ENCODE measurements around the gene EQTN.

The EQTN gene

GRCh38 chr9:27297050-27297449, at the start of gene EQTN:
Gene EQTN (minus strand): TSS chr9:27297150. CDS start chr9:27297055, 95 bp downstream.
- no peak for DNase-seq

GRCh38 chr9:27344776-27345175, 47.8 kb upstream of the EQTN start:
- DNase-seq = no peak

- no peak for DNase-seq
Observed at GRCh38 chr9:27341545-27342294, 44.8 kb upstream of the EQTN start.

- no peak for DNase-seq
Observed at GRCh38 chr9:27340961-27341511, 44.1 kb upstream of the EQTN start.

GRCh38 chr9:27340285-27340674, 43.3 kb upstream of the EQTN start:
- no peak for DNase-seq

- no peak for DNase-seq
Observed at GRCh38 chr9:27339661-27340284, 42.8 kb upstream of the EQTN start.

GRCh38 chr9:27338527-27338903, 41.6 kb upstream of the EQTN start:
- DNase-seq = no peak

GRCh38 chr9:27337833-27338526, 41.0 kb upstream of the EQTN start:
- no peak for DNase-seq

- DNase-seq = no peak
Observed at GRCh38 chr9:27337236-27337635, 40.3 kb upstream of the EQTN start.

- DNase-seq = no peak
Observed at GRCh38 chr9:27336829-27337228, 39.9 kb upstream of the EQTN start.

- DNase-seq = no peak
Observed at GRCh38 chr9:27336126-27336525, 39.2 kb upstream of the EQTN start.

GRCh38 chr9:27335075-27335474, 38.1 kb upstream of the EQTN start:
- DNase-seq = no peak

- DNase-seq = peak; percentile 9
Observed at GRCh38 chr9:27333241-27334052, 36.5 kb upstream of the EQTN start.

GRCh38 chr9:27331393-27331792, 34.4 kb upstream of the EQTN start:
- no peak for DNase-seq

- no peak for DNase-seq
Observed at GRCh38 chr9:27329291-27329690, 32.3 kb upstream of the EQTN start.

GRCh38 chr9:27328483-27328882, 31.5 kb upstream of the EQTN start:
- no peak for DNase-seq

GRCh38 chr9:27311184-27311583, 14.2 kb upstream of the EQTN start:
- DNase-seq = no peak

- DNase-seq = no peak
Observed at GRCh38 chr9:27310582-27310981, 13.6 kb upstream of the EQTN start.

GRCh38 chr9:27308691-27309390, 11.9 kb upstream of the EQTN start:
- DNase-seq = no peak

- DNase-seq = no peak
Observed at GRCh38 chr9:27304521-27304920, 7.6 kb upstream of the EQTN start.

- no peak for DNase-seq
Observed at GRCh38 chr9:27303219-27303618, 6.3 kb upstream of the EQTN start.

- DNase-seq = no peak
Observed at GRCh38 chr9:27293996-27294395, 3.0 kb downstream of the EQTN start.

Data from NCI-H524 treated with DMSO at 0.1 percent for 48 hours (cell line).